ENCODE data around the gene RIN1. TPM values are rescaled to one million over a fixed set of nuclear protein-coding genes. Genes with fewer than 3 reads are reported as not detected.
A peak's percentile ranks its signal among the peaks of the same experiment; 100 is the strongest.

RIN1 gene
- total and polyA plus RNA-seq, 9 of the 15 experiments (the other 6 are each of a cell fraction or from before 2014, with no cell fraction given) = 0.01 to 1.2 (median 0.45) TPM; not detected in 1

- no peak for TF ChIP-seq CBFA2T2 (conservative IDR thresholded peaks at IDR 0.05)
- no peak for TF ChIP-seq ARHGAP35 (IDR thresholded peaks at IDR 0.05; ENCODE audit: partially characterized antibody)
- no peak for TF ChIP-seq PURB (CRISPR knock-in tag; IDR thresholded peaks at IDR 0.05; ENCODE audit: low read depth)
- TF ChIP-seq FOS (IDR thresholded peaks at IDR 0.05; ENCODE audit: extremely low read depth, insufficient read length) = peak; percentile 95
- TF ChIP-seq FOXJ3 (CRISPR knock-in tag; IDR thresholded peaks at IDR 0.05) = no peak
- TF ChIP-seq THAP7 (CRISPR knock-in tag; IDR thresholded peaks at IDR 0.05) = no peak
- TF ChIP-seq ZNF224 (CRISPR knock-in tag; IDR thresholded peaks at IDR 0.05) = no peak
- TF ChIP-seq ZNF511 (CRISPR knock-in tag; IDR thresholded peaks at IDR 0.05) = 0 out of 2 replicates have a peak, but pooled peaks have one; percentile 69
- TF ChIP-seq TBP (optimal IDR thresholded peaks at IDR 0.05; ENCODE audit: low read depth, low read length) = peak; percentile 85
- no peak for TF ChIP-seq NR3C1 (CRISPR knock-in tag; IDR thresholded peaks at IDR 0.05)
- TF ChIP-seq RUNX1 (IDR thresholded peaks at IDR 0.05; ENCODE audit: low read depth) = 0 out of 2 replicates have a peak, but pooled peaks have one; percentile 31
- no peak for TF ChIP-seq LARP7 (IDR thresholded peaks at IDR 0.05)
- no peak for TF ChIP-seq CHD7 (IDR thresholded peaks at IDR 0.05; ENCODE audit: low read depth, low read length)
- TF ChIP-seq SMAD1 (IDR thresholded peaks at IDR 0.05; ENCODE audit: low read depth, low read length, partially characterized antibody) = peak; percentile 65
- TF ChIP-seq KLF16 (IDR thresholded peaks at IDR 0.05) = no peak
Observed at GRCh38 chr11:66288671-66289547, 47.3 kb downstream of the RIN1 start, which contains the start of gene YIF1A (continued).

Data from K562 (cell line).